Ureter (tissue), 1 donor: ENCODE data around the gene FAM90A26. TPM values are rescaled to one million over a fixed set of nuclear protein-coding genes. Genes with fewer than 3 reads are reported as not detected.
"Not testable (repeated sequence)": the region's sequence is repeated elsewhere in the genome, so short reads cannot be mapped to it uniquely, and the experiment has no call there.

Source experiments
- DNase-seq: peaks from one replicate; pipeline ENCODE4 v3.0.0-alpha.2; 2020; ENCODE audit warnings: low spot score
- total RNA-seq: library from RNA; stranded (reverse); gene quantifications from one replicate; pipeline ENCODE4 v1.2.4, GENCODE V29; 2023
- donor health status: DM: yes; HTN: yes; CAD: no.

The FAM90A26 gene, protein sequence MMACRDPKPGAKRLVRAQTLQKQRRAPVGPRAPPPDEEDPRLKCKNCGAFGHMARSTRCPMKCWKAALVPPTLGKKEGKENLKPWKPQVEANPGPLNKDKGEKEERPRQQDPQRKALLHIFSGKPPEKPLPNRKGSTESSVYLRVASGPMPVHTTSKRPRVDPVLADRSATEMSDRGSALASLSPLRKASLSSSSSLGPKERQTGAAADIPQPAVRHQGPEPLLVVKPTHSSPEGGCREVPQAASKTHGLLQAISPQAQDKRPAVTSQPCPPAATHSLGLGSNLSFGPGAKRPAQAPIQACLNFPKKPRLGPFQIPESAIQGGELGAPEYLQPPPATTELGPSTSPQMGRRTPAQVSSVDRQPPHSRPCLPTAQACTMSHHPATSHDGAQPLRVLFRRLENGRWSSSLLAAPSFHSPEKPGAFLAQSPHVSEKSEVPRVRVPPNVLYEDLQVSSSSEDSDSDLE
- total RNA-seq: not detected

DNA sequence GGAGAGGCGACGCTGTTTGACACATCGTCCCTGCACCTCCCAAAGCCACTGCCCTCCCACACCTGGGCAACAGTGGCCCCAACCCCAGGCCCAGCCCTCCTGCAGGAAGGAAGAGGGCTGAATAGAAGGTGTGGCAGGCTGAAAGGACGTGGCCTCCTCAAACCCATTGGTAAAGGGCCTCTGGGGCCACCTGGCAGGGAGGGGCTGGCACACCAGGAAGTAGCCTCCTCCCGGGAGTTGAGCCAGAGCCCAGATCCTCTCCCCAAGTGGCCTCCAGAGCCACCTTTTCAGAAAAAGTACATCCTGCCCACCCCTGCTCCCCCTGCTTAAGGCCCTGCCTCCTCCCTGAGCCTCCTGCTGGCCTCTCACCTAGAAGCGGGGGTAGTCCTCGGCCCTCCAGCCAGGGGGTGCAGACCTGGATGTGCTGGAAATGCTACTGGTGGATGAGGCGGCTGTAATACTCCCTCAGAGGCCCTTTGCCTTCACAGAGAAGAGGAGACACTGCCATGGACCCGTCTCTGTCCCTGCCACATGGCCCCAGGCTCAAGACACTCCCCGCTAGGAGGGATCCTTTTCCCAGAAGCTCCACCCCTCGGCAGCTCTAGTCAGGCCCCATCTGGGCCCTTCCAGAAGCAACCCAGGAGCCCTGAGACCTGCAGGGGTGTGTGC, at the start of gene FAM90A26:
Gene FAM90A26, plus strand, starts transcription at position 619 of the 669 bp plus-strand sequence. CDS start 2,764 bp downstream, outside the sequence.
- DNase-seq: not testable (repeated sequence)

DNA sequence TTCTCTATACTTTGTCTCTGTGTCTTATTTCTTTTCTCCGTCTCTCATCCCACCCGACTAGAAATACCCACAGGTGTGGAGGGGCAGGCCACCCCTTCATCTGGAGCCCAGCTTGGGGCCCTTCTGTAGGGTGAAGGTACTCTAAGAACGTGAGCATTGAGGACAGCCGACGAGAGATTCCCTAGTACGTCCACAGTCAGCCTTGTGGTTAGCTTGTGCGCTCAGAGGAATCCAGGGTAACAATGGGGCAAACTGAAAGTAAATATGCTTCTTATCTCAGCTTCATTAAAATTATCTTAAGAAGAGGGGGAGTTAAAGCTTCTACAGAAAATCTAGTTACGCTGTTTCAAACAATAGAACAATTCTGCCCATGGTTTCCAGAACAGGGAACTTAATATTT, 47.5 kb upstream of the FAM90A26 start:
- DNase-seq: not testable (repeated sequence)

- peak; percentile 56 for DNase-seq
Measured at GRCh38 chr4:9123572-9124007, 46.6 kb upstream of the FAM90A26 start.

GRCh38 chr4:9125601-9126161, 44.5 kb upstream of the FAM90A26 start:
- not testable (repeated sequence) for DNase-seq

DNA sequence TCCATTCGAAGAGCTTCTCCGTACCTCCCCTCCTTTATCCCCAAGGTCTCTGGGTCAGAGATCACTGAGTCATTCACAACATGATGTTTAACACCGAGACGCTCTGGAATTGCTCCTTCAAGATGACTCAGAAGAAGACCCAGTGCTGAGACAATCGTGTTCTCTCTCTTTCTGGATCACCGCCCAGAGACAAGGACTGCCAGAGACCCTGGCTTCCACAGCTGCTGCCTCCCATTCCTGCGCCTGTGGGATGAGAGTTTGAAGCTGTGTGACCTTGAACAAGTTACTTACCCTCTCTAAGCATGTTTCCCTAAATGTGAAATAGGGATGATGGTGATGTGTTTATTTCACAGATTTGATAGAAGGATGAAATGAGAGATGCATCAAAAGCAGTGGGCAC, 38.8 kb upstream of the FAM90A26 start:
- not testable (repeated sequence) for DNase-seq

GRCh38 chr4:9132849-9133248, 37.4 kb upstream of the FAM90A26 start:
- not testable (repeated sequence) for DNase-seq

GRCh38 chr4:9134011-9134410, 36.2 kb upstream of the FAM90A26 start:
- DNase-seq: not testable (repeated sequence)

- peak; percentile 79 for DNase-seq
Measured at GRCh38 chr4:9134556-9134955, 35.7 kb upstream of the FAM90A26 start.

DNA sequence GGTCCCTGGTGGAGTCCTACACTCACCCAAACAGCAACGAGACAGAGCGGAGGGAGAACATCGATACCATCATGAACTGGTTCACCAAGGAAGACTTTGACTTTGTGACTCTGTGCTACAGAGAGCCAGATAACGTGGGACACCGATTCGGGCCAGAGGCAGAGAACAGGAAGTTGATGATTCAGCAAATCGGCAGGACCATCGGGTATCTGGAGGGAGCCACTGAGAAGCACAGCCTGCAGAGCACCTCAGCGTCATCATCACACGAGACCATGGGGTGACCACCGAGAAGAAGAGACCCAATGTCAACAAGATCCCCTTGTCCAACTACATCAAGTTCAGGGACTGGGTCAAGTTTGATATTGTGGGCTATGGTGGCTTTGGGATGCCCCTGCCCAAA, 29.2 kb upstream of the FAM90A26 start:
- not testable (repeated sequence) for DNase-seq

GRCh38 chr4:9142786-9143185, 27.4 kb upstream of the FAM90A26 start:
- not testable (repeated sequence) for DNase-seq

DNA sequence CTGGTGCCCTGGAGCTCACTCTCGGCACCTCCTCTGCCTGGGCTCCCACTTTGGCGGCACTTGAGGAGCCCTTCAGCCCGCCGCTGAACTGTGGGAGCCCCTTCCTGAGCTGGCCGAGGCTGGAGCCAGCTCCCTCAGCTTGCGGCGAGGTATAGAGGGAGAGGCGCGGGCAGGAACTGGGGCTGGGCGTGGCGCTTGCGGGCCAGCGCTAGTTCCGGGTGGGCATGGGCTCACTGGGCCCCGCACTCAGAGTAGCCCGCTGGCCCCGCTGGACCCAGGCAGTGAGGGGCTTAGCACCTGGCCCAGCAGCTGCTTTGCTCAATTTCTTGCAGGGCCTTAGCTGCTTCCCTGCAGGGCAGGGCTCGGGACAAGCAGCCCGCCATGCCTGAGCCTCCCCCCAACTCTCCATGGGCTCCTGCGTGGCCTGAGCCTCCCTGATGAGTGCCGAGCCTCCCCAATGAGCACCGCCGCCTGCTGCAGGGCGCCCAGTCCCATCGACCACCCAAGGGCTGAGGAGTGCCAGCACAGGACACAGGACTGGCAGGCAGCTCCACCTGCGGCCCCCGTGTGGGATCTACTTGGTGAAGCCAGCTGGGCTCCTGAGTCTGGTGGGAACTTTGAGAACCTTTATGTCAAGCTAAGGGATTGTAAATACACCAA, 26.7 kb upstream of the FAM90A26 start:
- no peak for DNase-seq

GRCh38 chr4:9146967-9147366, 23.2 kb upstream of the FAM90A26 start:
- no peak for DNase-seq

- DNase-seq: not testable (repeated sequence)
Measured at GRCh38 chr4:9147368-9147767, 22.8 kb upstream of the FAM90A26 start.

- not testable (repeated sequence) for DNase-seq
Measured at GRCh38 chr4:9148611-9149409, 21.4 kb upstream of the FAM90A26 start.

- not testable (repeated sequence) for DNase-seq
Measured at GRCh38 chr4:9151809-9152179, 18.4 kb upstream of the FAM90A26 start.

DNA sequence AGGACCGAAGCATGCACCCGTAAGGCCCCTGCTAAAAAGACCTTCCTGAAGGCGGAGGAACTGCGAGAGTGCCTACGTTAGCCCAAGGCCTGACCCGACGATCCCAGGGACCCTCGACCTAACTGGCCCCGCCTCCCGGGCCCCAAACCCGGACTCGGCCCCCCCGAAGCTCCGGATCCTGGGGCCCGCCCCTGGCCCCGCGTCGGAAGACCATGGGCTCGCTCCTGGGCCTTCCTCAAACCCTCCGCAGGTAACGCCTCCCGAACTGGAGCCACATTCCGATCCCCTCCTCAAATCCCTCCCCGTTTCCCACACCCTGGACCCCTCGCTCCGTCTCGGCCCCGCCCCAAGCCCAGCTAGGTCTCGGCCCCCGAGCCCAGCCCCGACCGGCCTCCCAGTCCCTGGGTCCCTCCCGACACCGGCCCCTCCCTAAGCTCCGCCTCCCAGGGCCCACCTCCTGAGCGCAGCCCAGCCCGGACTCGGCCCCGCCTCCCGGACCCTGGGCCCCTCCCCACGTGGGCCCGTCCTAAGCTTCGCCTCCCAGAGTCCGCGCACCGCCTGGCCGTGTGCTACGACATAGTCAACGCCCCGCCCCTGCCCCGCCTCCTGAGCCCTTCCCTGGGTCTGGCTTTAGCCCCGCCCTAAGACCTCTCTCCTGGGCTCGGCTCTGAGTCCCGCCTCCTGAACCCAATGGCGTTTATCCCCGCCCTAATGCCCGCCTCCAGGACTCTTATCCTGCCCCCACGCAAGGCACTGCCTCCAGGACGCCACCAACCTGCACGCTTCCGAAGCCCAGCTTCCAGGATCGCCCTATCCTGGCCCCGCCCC, 17.8 kb upstream of the FAM90A26 start:
- peak; percentile 99 for DNase-seq

DNA sequence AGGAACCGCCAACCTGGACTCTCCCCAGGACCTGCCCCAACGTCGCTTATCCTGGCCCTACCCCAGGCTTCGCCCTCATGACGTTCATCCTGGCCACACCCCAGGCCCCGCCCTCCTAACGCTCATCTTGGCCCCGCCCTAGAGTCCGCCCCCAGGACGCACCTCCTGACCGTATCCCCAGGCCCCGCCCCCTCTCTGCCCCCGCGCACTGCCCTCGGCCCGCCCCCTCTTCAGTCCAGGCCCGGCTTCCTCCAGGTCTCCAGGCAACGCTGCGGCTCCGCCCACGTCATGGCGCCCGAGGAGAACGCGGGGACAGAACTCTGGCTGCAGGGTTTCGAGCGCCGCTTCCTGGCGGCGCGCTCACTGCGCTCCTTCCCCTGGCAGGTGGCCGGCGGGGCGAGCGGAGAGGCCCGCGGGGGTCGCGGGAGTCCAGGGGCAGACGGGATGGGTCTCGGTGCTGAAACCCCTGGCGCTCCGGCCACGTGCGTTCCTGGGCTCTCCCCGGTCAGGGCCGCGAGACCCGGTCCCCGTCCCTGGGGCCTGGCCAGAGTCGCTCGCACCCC, 17.1 kb upstream of the FAM90A26 start:
- DNase-seq: peak; percentile 99

- DNase-seq: not testable (repeated sequence)
Measured at GRCh38 chr4:9153571-9154157, 16.5 kb upstream of the FAM90A26 start.

DNA sequence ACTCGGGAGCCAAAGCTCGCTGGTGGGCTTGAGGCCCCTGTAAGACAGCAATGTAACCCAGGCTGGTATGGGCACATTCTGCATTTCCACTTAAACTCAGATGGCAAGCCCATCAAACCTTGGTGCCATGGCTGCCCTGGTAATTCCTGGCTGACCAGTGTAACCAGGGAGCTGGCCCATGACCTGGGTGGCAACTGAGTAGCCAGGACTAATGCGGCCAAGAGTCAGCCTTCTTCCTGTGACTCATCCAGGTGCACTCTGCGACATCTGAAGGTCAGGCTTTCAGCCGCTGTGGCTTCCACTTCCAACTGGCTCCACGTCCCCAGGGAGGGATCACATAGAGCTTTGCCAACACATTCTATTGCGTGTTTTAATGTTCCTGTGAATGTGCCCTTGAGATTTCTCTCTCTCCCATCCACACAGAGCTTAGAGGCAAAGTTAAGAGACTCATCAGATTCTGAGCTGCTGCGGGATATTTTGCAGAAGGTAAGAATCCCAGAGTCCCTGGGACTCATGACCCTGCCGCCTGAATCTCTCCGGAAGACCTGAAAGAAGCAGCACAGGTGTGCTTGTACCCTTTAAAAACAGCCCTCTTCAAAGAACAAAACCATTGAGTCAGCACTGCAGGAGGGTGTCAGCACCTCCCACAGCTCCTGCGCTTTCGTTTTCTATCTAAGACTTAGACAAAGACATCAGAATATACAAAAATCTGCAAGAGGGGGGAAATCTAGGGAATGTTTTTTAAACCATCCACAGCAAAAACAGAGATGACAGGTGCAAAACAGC, 14.9 kb upstream of the FAM90A26 start:
- DNase-seq: not testable (repeated sequence)
